Measurements from ENCODE around the gene PCDHA4.

Gene PCDHA4

DNA sequence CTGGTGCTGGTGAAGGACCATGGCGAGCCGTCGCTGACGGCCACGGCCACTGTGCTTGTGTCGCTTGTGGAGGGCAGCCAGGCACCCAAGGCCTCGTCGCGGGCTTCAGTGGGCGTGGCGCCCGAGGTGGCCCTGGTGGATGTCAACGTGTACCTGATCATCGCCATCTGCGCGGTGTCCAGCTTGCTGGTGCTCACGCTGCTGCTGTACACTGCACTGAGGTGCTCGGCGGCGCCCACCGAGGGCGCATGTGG is 51.0 kb downstream of the PCDHA4 start:
- H3K4me3 ChIP-seq (ENCODE audit: low read length), result no peak overlapping the region
- no peak for TF ChIP-seq CTCF (IDR thresholded peaks at IDR 0.05; ENCODE audit: insufficient read depth, low read depth, low read length, missing control alignments)
- DNase-seq (ENCODE audit: low read depth), result no peak

DNA sequence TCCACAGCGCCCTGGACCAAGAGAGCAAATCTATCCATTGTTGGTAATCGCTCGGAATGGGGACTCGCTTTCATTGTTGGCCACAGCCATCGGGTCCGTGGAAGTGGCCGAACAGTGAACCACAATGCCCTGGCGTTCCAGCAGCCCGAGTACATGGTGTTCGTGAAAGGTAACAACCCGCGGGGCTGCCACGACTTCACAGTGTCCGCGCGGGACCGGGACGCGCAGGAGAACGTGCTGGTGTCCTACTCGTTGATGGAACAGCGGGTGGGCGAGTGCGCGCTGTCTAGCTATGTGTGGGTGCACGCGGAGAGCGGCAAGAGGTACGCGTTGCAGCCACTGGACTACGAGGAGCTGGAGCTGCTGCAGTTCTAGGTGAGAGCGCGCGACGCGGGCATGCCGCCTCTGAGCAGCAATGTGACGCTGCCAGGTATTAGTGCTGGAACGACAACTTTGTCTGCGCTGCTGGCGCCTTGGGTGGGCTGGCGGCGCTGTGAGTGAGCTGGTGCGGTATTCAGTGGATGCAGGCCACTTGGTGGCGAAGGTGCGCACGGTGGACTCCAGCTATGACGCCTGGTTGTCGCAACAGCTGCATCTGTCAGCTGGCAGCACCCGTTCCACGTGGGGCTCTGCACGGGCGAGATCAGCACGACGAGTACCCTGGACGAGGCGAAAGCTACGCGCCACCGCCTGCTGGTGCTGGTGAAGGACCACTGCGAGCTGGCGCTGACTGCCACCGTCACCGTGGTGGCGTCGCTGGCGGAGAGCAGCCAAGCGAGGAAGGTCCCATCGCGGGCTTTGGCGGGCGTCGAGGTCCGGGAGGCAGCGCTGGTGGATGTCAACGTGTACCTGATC is 55.8 kb downstream of the PCDHA4 start:
- no peak overlapping the region for H3K4me3 ChIP-seq (ENCODE audit: low read length)
- no peak for TF ChIP-seq CTCF (IDR thresholded peaks at IDR 0.05; ENCODE audit: insufficient read depth, low read depth, low read length, missing control alignments)
- DNase-seq (ENCODE audit: low read depth), result no peak

All from epithelial cell of esophagus (primary cell).